Activated CD4-positive, alpha-beta T cell treated with anti-CD3 and anti-CD28 coated beads, Interleukin-2, amount 10 ng/mL, durations not matched to agents 24 days and 14 days (primary cell): Measurements from ENCODE around the gene HDDC3. TPM values are rescaled to one million over a fixed set of nuclear protein-coding genes. Genes with fewer than 3 reads are reported as not detected.
A peak's percentile ranks its signal among the peaks of the same experiment; 100 is the strongest.

Experiments
- DNase-seq: peaks from one replicate; pipeline ENCODE4 v3.0.0; 2022
- H3K27ac Mint-ChIP-seq: one replicate; pipeline ENCODE4 v1.8.0; 2022; ENCODE audit warnings: mild to moderate bottlenecking, mixed read lengths
- H3K27me3 Mint-ChIP-seq: one replicate; pipeline ENCODE4 v1.8.0; 2022; ENCODE audit warnings: mixed read lengths
- H3K36me3 Mint-ChIP-seq: one replicate; pipeline ENCODE4 v1.8.0; 2022; ENCODE audit warnings: low read depth, mild to moderate bottlenecking, mixed read lengths
- H3K4me1 Mint-ChIP-seq: one replicate; pipeline ENCODE4 v1.8.0; 2021; ENCODE audit warnings: mixed read lengths
- H3K4me3 Mint-ChIP-seq: one replicate; pipeline ENCODE4 v1.8.0; 2022; ENCODE audit warnings: mild to moderate bottlenecking, moderate library complexity, mixed read lengths
- H3K9me3 Mint-ChIP-seq: one replicate; pipeline ENCODE4 v1.8.0; 2021; ENCODE audit warnings: mixed read lengths
- intact Hi-C: fragments of 100-400 bp; cut with micrococcal nuclease; formaldehyde crosslinking; loops from one replicate; pipeline ENCODE4 v1.15.1; 2023
- total RNA-seq: library from RNA; stranded (reverse); gene quantifications from 2 replicates; pipeline ENCODE4 v1.2.3, GENCODE V29; 2022

The HDDC3 gene
- total RNA-seq, 1 donor from 2014 or later = 36.3 TPM

- Mint-ChIP-seq H3K27ac (no peak overlapping the region), H3K9me3 (no peaks in the 10 kb centered on the region), H3K4me1 (peaks cover 5% of the 10 kb centered on the region), H3K4me3 (no peak overlapping the region), H3K36me3 (peaks cover 58% of the 10 kb centered on the region), H3K27me3 (no peaks in the 10 kb centered on the region)
- intact Hi-C loops = no loop called here
- DNase-seq = no peak
These were observed 39.7 kb downstream of the HDDC3 start for GRCh38 chr15:90892498-90893174.

- H3K27me3 Mint-ChIP-seq = no peaks in the 10 kb centered on the region
- no peak overlapping the region for H3K4me3 Mint-ChIP-seq
- H3K36me3 Mint-ChIP-seq = peaks cover 60% of the 10 kb centered on the region
- DNase-seq = no peak
- intact Hi-C loops = no loop called here
- peak overlapping the region; percentile 37 for H3K27ac Mint-ChIP-seq
- no peaks in the 10 kb centered on the region for H3K9me3 Mint-ChIP-seq
- peaks cover 8% of the 10 kb centered on the region for H3K4me1 Mint-ChIP-seq
These were observed 40.3 kb downstream of the HDDC3 start for GRCh38 chr15:90892023-90892422.

DNA sequence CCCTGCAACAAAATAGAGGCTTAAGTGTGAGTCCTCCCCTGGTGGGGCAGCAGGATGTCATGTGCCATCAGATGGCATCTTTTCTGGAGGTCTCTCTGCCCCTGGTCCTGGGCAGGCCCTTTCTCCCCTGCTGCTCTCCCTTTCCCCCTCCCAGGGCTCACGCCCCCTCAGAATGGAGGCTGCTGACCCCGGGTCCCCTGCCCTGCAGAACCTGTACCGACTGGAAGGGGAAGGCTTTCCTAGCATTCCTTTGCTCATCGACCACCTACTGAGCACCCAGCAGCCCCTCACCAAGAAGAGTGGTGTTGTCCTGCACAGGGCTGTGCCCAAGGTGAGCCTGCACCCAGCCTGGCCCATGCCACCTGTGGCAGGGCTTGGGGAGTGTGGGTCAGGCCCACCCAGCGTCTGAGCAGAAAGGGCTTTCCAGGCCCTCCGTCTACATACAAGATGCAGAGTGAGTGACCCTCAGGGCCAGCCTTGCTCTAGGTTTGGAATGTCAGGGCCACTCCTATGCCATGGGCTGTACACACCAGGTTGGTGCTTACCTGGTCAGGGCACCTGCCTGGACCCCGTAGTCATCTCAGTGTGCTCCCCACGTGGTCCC, 40.9 kb downstream of the HDDC3 start:
- peaks cover 8% of the 10 kb centered on the region for H3K4me1 Mint-ChIP-seq
- peaks cover 56% of the 10 kb centered on the region for H3K36me3 Mint-ChIP-seq
- no peak overlapping the region for H3K4me3 Mint-ChIP-seq
- H3K9me3 Mint-ChIP-seq = no peaks in the 10 kb centered on the region
- no peaks in the 10 kb centered on the region for H3K27me3 Mint-ChIP-seq
- no peak for DNase-seq
- intact Hi-C loops = no loop called here
- no peak overlapping the region for H3K27ac Mint-ChIP-seq

- H3K9me3 Mint-ChIP-seq = no peaks in the 10 kb centered on the region
- no peak overlapping the region for H3K4me3 Mint-ChIP-seq
- H3K27me3 Mint-ChIP-seq = no peaks in the 10 kb centered on the region
- H3K36me3 Mint-ChIP-seq = peaks cover 56% of the 10 kb centered on the region
- H3K4me1 Mint-ChIP-seq = peaks cover 14% of the 10 kb centered on the region
- DNase-seq = no peak
- H3K27ac Mint-ChIP-seq = no peak overlapping the region
- intact Hi-C loops = no loop called here
These were observed 41.5 kb downstream of the HDDC3 start for GRCh38 chr15:90890839-90891238.

DNA sequence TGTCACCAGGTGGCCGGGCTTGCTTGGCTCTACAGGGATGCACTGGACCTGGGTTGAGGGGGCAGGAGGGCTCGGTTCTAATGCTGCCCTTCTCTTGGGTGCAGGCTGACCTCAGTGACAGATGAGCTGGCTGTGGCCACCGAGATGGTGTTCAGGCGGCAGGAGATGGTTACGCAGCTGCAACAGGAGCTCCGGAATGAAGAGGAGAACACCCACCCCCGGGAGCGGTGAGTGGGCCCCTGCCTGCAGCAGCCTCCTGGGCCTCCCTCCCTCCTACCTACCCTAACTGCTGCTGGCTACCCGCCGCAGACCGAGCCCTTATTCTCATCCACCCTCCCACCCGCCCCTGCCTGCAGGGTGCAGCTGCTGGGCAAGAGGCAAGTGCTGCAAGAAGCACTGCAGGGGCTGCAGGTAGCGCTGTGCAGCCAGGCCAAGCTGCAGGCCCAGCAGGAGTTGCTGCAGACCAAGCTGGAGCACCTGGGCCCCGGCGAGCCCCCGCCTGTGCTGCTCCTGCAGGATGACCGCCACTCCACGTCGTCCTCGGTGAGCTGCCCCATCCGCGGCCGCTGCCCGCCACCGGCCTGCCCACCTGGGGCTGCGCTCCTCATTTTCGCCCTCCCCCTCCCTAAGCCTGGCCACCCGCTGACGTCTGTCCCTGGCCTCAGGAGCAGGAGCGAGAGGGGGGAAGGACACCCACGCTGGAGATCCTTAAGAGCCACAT, 42.5 kb downstream of the HDDC3 start:
- no peak for DNase-seq
- intact Hi-C loops = loop anchor here (5.0 kb wide), 2 partner anchors 78 to 403 kb away; no protein-coding TSS in a partner anchor
- Mint-ChIP-seq H3K4me1 (peaks cover 23% of the 10 kb centered on the region), H3K9me3 (no peaks in the 10 kb centered on the region), H3K4me3 (no peak overlapping the region), H3K27me3 (no peaks in the 10 kb centered on the region), H3K27ac (no peak overlapping the region), H3K36me3 (peaks cover 54% of the 10 kb centered on the region)

DNA sequence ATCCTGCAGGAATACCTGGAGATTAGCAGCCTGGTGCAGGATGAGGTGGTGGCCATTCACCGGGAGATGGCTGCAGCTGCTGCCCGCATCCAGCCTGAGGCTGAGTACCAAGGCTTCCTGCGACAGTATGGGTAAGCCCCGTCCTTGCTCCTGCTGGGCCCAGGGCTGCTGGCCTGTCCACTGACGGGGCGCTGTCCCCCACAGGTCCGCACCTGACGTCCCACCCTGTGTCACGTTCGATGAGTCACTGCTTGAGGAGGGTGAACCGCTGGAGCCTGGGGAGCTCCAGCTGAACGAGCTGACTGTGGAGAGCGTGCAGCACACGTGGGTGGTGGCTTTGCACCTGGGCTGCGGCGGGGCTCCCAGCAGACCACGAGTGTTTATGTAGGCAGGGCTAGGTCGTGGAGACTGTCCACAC, 43.0 kb downstream of the HDDC3 start:
- intact Hi-C loops = loop anchor here (5.0 kb wide), 2 partner anchors 77 to 402 kb away; no protein-coding TSS in a partner anchor
- no peaks in the 10 kb centered on the region for H3K9me3 Mint-ChIP-seq
- H3K27ac Mint-ChIP-seq = no peak overlapping the region
- H3K4me3 Mint-ChIP-seq = no peak overlapping the region
- H3K4me1 Mint-ChIP-seq = peaks cover 25% of the 10 kb centered on the region
- H3K27me3 Mint-ChIP-seq = no peaks in the 10 kb centered on the region
- peaks cover 51% of the 10 kb centered on the region for H3K36me3 Mint-ChIP-seq
- DNase-seq = no peak

DNA sequence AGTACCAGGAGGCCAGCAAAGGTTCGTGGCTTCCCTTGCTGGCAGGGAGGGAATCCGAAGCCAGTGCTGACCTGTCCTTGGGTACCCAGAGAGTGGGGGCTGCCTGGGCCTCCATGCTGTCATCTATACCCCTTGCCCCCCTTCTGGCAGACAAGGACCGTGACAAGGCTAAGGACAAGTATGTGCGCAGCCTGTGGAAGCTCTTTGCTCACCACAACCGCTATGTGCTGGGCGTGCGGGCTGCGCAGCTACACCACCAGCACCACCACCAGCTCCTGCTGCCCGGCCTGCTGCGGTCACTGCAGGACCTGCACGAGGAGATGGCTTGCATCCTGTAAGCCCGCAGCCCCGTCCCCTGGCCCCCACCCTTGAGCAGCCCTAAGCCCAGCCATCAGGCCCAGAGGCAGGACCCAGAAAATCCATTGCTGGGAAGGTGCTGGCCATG, 45.3 kb downstream of the HDDC3 start:
- H3K9me3 Mint-ChIP-seq = no peaks in the 10 kb centered on the region
- no peak overlapping the region for H3K4me3 Mint-ChIP-seq
- H3K36me3 Mint-ChIP-seq = peaks cover 49% of the 10 kb centered on the region
- intact Hi-C loops = loop anchor here (5.0 kb wide), 2 partner anchors 75 to 400 kb away; no protein-coding TSS in a partner anchor
- H3K4me1 Mint-ChIP-seq = peaks cover 35% of the 10 kb centered on the region
- no peaks in the 10 kb centered on the region for H3K27me3 Mint-ChIP-seq
- no peak for DNase-seq
- H3K27ac Mint-ChIP-seq = no peak overlapping the region

DNA sequence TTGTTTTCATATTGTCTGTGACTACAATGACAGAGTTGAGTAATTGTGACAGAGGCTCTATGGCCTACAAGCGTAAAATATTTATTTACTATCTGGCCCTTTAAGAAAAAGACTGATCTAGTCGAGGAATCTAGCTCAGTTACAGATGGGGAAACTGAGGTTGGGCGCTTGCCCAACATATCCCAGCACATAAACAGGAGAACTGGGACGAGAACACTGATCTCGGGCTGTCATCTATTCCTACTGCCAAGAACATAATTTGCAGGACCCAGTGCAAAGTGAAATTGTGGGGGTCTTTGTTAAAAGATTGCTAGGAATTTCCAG, 46.1 kb downstream of the HDDC3 start:
- DNase-seq = no peak
- Mint-ChIP-seq H3K4me3 (peak overlapping the region; percentile 55), H3K27me3 (no peaks in the 10 kb centered on the region), H3K27ac (peak overlapping the region; percentile 81), H3K36me3 (peaks cover 47% of the 10 kb centered on the region), H3K9me3 (no peaks in the 10 kb centered on the region), H3K4me1 (peaks cover 37% of the 10 kb centered on the region)
- intact Hi-C loops = loop anchor here (1.0 to 5.0 kb wide), 4 partner anchors 74 to 399 kb away; partner anchors contain the start of gene BLM

DNA sequence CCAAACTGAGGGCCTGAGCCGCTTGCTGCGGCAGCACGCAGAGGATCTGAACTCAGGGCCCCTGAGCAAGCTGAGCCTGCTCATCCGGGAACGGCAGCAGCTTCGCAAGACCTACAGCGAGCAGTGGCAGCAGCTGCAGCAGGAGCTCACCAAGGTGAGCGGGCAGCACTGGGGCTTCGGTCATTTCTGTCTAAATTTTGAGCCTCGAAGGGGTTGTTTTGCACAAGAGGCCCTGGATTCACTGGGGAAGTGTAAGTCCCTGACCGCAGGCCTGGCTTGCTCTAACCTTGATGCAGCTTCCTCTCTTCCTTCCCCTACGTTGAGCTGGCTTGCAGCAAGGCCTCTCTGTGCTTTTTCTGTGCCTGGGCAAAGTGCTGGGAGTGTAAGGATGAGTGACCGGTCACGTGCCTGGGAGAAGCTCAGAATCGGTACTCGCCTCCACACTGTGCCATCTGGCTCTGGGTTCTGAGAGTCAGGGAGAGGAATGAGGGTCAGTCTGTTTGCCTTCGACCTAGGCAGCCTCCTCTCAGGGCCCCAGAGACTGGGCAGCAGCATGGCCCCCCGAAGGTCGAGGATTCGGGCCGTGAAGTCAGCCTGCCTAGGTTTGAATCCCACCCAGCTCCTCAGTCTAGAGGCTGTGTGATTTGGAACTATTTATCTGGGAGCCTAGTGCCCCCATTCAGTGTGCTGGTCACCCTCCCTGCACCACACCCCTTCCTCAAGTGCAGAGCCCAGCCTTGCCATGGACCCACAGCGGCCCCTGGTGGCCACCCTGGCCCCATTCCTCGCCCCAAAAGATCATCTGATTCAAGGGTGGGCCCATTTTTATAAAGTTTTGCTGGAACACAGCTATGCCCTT, 46.7 kb downstream of the HDDC3 start:
- H3K36me3 Mint-ChIP-seq = peaks cover 47% of the 10 kb centered on the region
- intact Hi-C loops = loop anchor here (1.0 to 5.0 kb wide), 5 partner anchors 73 to 398 kb away; partner anchors contain the start of gene BLM
- peak; percentile 94 for DNase-seq
- H3K27ac Mint-ChIP-seq = peak overlapping the region; percentile 81
- H3K4me3 Mint-ChIP-seq = peak overlapping the region; percentile 55
- no peaks in the 10 kb centered on the region for H3K27me3 Mint-ChIP-seq
- H3K9me3 Mint-ChIP-seq = no peaks in the 10 kb centered on the region
- H3K4me1 Mint-ChIP-seq = peaks cover 39% of the 10 kb centered on the region

DNA sequence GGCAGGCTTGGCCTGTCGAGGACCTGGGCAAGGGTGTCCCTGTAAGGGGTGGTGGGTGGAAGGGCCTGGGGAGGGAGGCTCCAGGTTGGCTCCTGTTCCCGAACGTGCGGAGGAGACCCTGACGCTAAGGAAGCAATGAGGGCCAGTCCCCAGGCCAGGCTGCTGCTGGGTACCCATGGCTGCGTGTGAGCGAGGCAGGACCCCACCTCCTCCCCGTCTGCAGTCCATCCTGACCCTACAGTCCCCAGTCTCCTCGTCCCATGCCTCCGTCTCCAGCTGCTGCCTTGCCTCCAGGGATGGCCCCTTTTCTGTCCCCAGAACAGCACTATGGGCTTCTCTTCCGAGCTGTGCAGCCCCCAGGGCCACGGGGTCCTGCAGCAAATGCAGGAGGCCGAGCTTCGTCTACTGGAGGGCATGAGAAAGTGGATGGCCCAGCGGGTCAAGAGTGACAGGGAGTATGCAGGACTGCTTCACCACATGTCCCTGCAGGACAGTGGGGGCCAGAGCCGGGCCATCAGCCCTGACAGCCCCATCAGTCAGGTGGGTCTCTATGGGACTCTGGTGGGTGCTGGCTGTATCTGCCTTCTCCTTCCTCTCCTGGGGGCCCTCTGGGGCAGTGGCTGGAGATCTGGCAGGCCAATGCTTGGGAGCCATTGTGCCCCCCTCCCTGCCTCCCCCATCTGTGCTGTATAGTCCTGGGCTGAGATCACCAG, 47.5 kb downstream of the HDDC3 start:
- intact Hi-C loops = loop anchor here (1.0 to 5.0 kb wide), 3 partner anchors 73 to 398 kb away; no protein-coding TSS in a partner anchor
- no peaks in the 10 kb centered on the region for H3K9me3 Mint-ChIP-seq
- no peaks in the 10 kb centered on the region for H3K27me3 Mint-ChIP-seq
- H3K36me3 Mint-ChIP-seq = peaks cover 47% of the 10 kb centered on the region
- peak overlapping the region; percentile 81 for H3K27ac Mint-ChIP-seq
- peak; percentile 69 for DNase-seq
- peaks cover 39% of the 10 kb centered on the region for H3K4me1 Mint-ChIP-seq
- peak overlapping the region; percentile 55 for H3K4me3 Mint-ChIP-seq

DNA sequence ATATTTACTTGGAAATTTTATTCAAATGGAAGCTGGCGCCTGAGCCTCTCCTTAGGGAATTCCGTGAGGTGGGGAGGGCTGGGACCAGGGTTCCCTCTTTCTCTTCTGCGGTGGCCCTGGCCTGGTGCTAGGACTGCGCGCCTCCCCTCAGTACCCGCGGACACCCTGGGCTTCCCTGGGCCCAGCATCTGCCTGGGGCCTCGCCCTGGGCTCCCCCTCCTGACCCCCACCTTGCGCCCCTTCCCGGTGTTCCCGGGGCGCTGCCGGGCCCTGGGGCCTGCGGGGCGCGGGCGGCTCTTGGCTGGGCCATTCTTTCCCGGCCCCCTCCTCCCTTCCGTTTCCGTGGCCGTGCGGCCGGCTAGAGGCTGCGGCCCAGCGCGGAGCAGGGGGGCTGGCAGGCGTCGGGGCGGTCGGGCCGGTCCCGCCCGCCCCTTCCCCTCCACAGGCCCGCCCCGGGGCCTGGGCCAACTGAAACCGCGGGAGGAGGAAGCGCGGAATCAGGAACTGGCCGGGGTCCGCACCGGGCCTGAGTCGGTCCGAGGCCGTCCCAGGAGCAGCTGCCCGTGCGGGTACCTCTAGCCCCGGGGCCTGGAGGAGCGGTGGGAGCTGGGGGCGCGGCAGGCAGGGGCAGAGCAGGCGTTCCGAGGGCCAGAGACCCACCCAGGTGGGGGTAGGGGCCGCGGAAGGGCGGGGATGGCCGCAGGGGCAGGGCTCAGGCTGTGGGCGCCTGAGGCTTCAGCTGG, 48.2 kb downstream of the HDDC3 start, which contains the start of gene FES:
Gene FES, plus strand, starts transcription at position 529 of the 743 bp plus-strand sequence. CDS start 542 bp downstream, outside the sequence.
- peak; percentile 69 for DNase-seq
- H3K9me3 Mint-ChIP-seq = no peaks in the 10 kb centered on the region
- intact Hi-C loops = loop anchor here (1.0 kb wide), 1 partner anchor 11 kb away; no protein-coding TSS in a partner anchor
- peaks cover 44% of the 10 kb centered on the region for H3K4me1 Mint-ChIP-seq
- peak within 1 kb of the TSS; percentile 55 for H3K4me3 Mint-ChIP-seq
- no peaks in the 10 kb centered on the region for H3K27me3 Mint-ChIP-seq
- H3K36me3 Mint-ChIP-seq = peaks cover 49% of the 10 kb centered on the region
- H3K27ac Mint-ChIP-seq = peak within 1 kb of the TSS; percentile 81

GRCh38 chr15:90883526-90883975, 48.8 kb downstream of the HDDC3 start:
- no peaks in the 10 kb centered on the region for H3K27me3 Mint-ChIP-seq
- no peak for DNase-seq
- H3K4me1 Mint-ChIP-seq = peaks cover 47% of the 10 kb centered on the region
- peaks cover 51% of the 10 kb centered on the region for H3K36me3 Mint-ChIP-seq
- H3K4me3 Mint-ChIP-seq = peak overlapping the region; percentile 28
- H3K9me3 Mint-ChIP-seq = no peaks in the 10 kb centered on the region
- intact Hi-C loops = loop anchor here (1.0 kb wide), 1 partner anchor 10 kb away; no protein-coding TSS in a partner anchor
- H3K27ac Mint-ChIP-seq = peak overlapping the region; percentile 76
